ENCODE data around the gene FAM227B. TPM values are rescaled to one million over a fixed set of nuclear protein-coding genes. Genes with fewer than 3 reads are reported as not detected.

FAM227B gene
- total RNA-seq, 6 experiments from 2014 or later, result 4.3 to 7.5 (median 5.7) TPM

- Mint-ChIP-seq H3K4me3 (peak overlapping the region; percentile 37; the same call in 1 of the 2 replicates), H3K36me3 (ENCODE audit: low read depth) (peaks cover 10% of the 10 kb centered on the region), H3K27ac (0 out of 2 replicates have a peak overlapping the region, but pooled peaks have one; percentile 1), H3K4me1 (ENCODE audit: low read depth) (peaks cover 28% of the 10 kb centered on the region), H3K27me3 (ENCODE audit: insufficient read depth) (no peaks in the 10 kb centered on the region; the same call in 1 of the 2 replicates), H3K9me3 (no peaks in the 10 kb centered on the region; the same call in 1 of the 2 replicates)
- peak; percentile 54 for DNase-seq
- TF ChIP-seq CTCF (IDR thresholded peaks at IDR 0.05), result peak; percentile 86
Measured at GRCh38 chr15:49421991-49422390, 198.6 kb downstream of the FAM227B start.

DNA sequence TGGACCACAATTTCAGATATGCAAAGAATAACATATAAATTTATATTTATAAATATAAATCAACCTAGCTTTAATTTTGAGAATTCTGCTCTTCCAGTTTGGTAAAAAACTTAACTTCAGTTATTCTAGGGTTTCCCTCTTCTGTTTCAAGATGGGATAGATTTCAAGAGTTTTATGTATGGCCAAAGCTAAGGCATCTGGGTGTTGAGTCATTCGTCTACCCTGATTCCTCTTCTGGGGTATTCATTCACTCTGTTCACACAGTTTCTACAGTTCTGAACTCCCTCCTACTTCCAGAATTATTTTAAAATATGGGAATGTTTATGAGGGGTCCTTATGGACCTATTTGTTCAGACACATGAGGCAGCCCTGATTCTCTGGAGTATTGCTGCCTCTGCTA lies 201.8 kb downstream of the FAM227B start:
- no peaks in the 10 kb centered on the region; the same call in 1 of the 2 replicates for H3K27me3 Mint-ChIP-seq (ENCODE audit: insufficient read depth)
- H3K4me3 Mint-ChIP-seq, result no peak overlapping the region
- no peaks in the 10 kb centered on the region; the same call in 1 of the 2 replicates for H3K9me3 Mint-ChIP-seq
- peaks cover 47% of the 10 kb centered on the region for H3K4me1 Mint-ChIP-seq (ENCODE audit: low read depth)
- no peak for DNase-seq
- H3K27ac Mint-ChIP-seq, result no peak overlapping the region
- no peak for TF ChIP-seq CTCF (IDR thresholded peaks at IDR 0.05)
- H3K36me3 Mint-ChIP-seq (ENCODE audit: low read depth), result peaks cover 10% of the 10 kb centered on the region

DNA sequence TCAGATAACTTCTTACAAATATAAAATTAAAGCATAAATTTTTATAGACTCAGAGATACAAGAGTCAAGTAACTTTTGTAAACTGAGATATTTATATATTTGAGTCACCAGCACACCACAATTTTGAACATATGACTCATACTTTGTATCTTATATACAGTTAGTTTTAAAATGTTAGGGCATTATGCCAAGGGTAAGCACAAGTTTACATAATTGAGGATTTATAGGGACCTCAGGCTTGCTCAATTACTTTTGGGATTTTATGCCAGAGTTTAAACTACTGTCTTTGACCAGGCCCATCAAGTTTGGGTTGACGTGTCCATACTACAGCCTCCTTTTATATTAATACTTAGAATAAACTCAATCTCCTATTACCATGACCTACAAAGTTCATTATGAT lies 205.0 kb downstream of the FAM227B start:
- no peaks in the 10 kb centered on the region for H3K9me3 Mint-ChIP-seq
- no peak for TF ChIP-seq CTCF (IDR thresholded peaks at IDR 0.05)
- peak; percentile 74 for DNase-seq
- peaks cover 16% of the 10 kb centered on the region for H3K36me3 Mint-ChIP-seq (ENCODE audit: low read depth)
- no peaks in the 10 kb centered on the region; the same call in 1 of the 2 replicates for H3K27me3 Mint-ChIP-seq (ENCODE audit: insufficient read depth)
- H3K4me3 Mint-ChIP-seq, result peak overlapping the region; percentile 4; the same call in 1 of the 2 replicates
- H3K4me1 Mint-ChIP-seq (ENCODE audit: low read depth), result peaks cover 61% of the 10 kb centered on the region
- peak overlapping the region; percentile 70 for H3K27ac Mint-ChIP-seq

GRCh38 chr15:49415149-49415548 lies 205.5 kb downstream of the FAM227B start:
- H3K27me3 Mint-ChIP-seq (ENCODE audit: insufficient read depth), result no peaks in the 10 kb centered on the region; the same call in 1 of the 2 replicates
- peaks cover 66% of the 10 kb centered on the region for H3K4me1 Mint-ChIP-seq (ENCODE audit: low read depth)
- no peak overlapping the region for H3K4me3 Mint-ChIP-seq
- H3K9me3 Mint-ChIP-seq, result no peaks in the 10 kb centered on the region
- H3K36me3 Mint-ChIP-seq (ENCODE audit: low read depth), result peaks cover 16% of the 10 kb centered on the region
- no peak for TF ChIP-seq CTCF (IDR thresholded peaks at IDR 0.05)
- H3K27ac Mint-ChIP-seq, result no peak overlapping the region
- no peak for DNase-seq

GRCh38 chr15:49412797-49413196 lies 207.8 kb downstream of the FAM227B start:
- Mint-ChIP-seq H3K4me1 (ENCODE audit: low read depth) (peaks cover 52% of the 10 kb centered on the region), H3K9me3 (no peaks in the 10 kb centered on the region), H3K27me3 (ENCODE audit: insufficient read depth) (no peaks in the 10 kb centered on the region; the same call in 1 of the 2 replicates), H3K36me3 (ENCODE audit: low read depth) (peaks cover 16% of the 10 kb centered on the region), H3K4me3 (no peak overlapping the region), H3K27ac (no peak overlapping the region)
- no peak for TF ChIP-seq CTCF (IDR thresholded peaks at IDR 0.05)
- no peak for DNase-seq

All from HFFc6 (cell line).